HK-2 (cell line): ENCODE results near the gene GLI3.

Experiments used
- DNase-seq: peaks from one replicate; pipeline ENCODE4 v3.0.0-alpha.2; 2018; ENCODE audit not compliant: unreplicated experiment

GLI3 gene

DNA sequence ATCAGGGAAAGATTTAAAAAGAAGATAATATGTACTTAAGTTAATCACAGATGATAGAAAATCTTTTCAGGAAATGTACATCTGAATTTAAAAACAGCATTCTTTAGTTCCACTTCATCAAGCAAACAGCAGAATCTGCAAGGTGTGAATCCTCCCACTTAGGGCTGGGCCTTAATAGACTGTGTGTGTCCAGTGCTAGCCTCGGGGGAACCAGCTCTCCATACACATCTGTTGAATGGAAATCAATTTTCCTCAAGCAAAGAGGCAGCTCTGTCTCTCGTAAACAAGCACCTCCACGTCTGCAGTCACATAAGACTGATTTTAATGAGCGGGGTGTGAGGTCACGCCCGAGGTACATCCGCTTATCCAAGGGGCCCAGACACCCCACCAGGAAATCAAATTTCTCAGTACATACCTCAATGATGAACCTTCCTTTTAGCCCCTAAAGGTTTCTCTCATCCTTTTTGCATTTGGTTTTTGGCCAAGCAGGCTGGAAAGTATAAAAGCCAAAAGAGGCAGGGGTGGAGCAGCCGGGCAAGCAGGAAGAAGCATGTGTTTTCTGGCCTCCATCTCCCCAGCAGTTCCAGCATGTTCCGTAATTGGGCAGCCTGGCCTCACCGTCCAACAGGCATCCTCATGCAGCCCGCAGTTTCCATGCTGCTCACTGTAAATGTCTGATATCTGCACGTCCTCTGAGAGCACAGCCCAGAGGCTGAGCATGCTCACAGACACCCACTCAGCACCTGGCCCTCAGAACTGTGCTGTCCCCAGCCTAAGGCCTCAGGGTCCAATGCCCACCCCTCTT lies 131.3 kb downstream of the GLI3 start:
- no peak for DNase-seq

GRCh38 chr7:42104694-42105093 lies 132.3 kb downstream of the GLI3 start:
- no peak for DNase-seq

GRCh38 chr7:42104231-42104630 lies 132.8 kb downstream of the GLI3 start:
- DNase-seq: no peak

GRCh38 chr7:42103456-42103855 lies 133.6 kb downstream of the GLI3 start:
- no peak for DNase-seq

GRCh38 chr7:42103020-42103419 lies 134.0 kb downstream of the GLI3 start:
- DNase-seq: no peak

DNA sequence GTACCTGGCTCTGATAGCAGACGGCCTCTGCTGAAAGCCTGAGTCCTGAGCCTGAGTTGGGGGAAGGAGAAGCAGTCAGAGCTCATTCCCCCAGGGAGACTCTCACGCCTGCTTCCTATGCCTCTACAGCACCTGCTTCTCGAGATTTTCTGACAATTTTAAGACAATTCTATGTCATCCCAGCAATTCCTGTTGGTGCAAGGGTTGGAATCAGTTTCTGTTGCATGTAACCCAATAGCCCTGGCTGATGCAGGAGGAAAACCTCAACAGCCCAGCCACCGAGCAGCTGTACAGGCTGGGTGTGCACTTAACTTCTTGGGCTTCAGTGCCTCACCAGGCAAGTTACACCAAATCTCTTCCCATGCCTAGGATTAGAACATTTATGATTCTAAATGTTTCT lies 134.7 kb downstream of the GLI3 start:
- no peak for DNase-seq

DNA sequence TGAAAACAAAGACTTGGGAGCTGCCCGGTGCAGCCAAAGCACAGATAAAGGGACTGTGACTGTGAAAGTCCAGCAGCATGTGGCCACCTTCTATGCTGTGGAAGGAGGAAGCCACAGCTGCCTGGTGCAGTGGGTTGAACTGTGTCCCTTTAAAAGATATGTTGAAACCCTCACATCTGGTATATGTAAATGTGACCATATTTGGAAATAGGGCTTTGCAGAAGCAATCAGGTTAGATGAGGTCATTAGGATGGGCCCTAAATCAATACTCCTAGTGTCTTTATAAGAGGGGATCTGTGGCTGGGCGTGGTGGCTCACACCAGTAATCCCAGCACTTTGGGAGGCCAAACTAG lies 136.9 kb downstream of the GLI3 start:
- no peak for DNase-seq

GRCh38 chr7:42099470-42100155 lies 137.4 kb downstream of the GLI3 start:
- no peak for DNase-seq

- no peak for DNase-seq
These were observed 137.9 kb downstream of the GLI3 start for GRCh38 chr7:42099066-42099465.

GRCh38 chr7:42097752-42098151 lies 139.3 kb downstream of the GLI3 start:
- no peak for DNase-seq

DNA sequence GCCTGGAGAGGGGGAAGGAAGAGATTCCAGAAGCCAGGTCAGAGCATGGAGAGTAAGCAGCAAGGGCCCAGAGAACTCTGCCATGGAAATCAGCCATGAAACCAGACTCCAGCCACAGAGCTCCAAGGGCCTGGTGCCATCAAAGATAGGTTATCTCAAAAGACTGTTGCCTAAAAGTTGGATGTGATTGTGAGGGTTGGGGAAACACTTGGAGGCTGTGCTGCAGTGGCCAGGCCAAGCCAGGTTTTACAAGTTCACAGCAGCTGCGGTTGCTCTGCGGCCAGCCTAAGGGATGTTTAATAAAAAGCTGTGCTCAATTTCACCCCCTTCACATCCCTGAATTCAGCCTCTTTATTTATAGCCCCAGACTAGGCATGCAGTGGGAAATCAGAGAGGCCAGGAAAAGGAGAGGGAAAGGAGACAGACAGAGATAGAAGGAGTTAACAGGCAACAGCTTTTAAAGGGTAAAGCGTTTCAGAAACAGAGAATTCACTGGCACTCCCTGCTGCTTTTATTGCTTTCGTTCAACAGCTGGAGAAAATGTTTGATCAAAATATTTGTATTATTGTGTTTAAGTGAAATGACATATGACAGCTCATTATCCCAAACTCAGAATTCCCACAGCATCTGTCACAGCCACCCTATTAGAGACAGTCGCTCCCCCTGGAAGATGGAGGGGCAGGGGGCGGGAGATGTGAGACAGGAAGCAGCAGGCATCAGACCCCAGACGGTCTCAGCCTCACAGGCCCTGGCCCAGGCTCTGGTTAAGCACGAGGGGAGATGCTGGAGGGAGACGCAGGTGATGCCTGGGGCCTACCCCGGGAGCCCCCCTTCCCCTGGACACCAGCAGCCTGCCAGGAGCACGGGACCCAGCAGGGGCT lies 140.1 kb downstream of the GLI3 start:
- DNase-seq: no peak

- no peak for DNase-seq
These were observed 140.7 kb downstream of the GLI3 start for GRCh38 chr7:42096268-42096667.

DNA sequence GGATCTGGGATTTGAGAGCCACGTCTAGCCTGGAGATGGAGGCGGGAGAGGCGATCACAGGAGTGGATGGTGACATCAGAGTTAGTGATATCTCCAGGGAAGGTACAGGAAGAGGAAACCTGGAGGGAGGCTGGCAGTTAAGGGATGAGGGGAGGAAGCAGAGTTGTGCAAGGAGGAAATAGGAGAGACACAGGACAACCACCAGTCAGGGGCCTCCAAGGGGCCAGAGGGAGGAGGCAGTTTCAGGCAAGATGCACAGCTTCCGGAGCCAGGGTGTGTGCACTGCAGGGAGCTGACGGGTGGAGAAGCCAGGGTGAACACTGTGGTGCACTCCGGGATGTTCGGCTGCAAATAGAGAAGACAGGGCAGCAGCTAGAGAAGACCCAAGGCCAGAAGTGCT lies 141.2 kb downstream of the GLI3 start:
- DNase-seq: no peak

DNA sequence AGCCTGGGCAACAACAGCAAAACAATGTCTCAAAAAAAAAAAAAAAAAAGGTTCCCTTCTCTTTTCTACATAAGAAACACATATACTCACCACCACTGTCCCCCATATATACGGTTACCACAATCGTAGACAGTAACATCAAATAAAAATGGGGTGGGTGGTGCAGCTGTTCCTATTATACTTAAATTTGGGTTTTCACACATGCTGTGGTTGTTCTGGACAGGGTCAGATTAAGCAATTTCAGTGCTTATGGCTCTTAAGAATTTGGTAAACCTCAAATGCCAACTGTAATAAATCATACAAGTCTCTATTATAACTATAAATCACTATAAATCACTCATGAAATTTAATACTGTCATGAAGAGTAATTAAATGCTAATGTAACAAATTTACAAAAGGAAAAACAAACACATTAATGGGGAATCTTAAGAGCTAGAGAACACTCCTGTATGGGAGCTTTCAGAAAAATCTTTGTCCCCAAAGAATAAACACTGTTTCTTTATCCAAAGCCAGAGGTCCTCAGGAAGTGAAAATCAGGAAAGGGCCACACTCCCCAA lies 143.6 kb downstream of the GLI3 start:
- DNase-seq: no peak

- no peak for DNase-seq
These were observed 145.3 kb downstream of the GLI3 start for GRCh38 chr7:42091461-42092291.

- no peak for DNase-seq
These were observed 146.2 kb downstream of the GLI3 start for GRCh38 chr7:42090806-42091205.

- no peak for DNase-seq
These were observed 147.0 kb downstream of the GLI3 start for GRCh38 chr7:42090056-42090455.

GRCh38 chr7:42087616-42088015 lies 149.4 kb downstream of the GLI3 start:
- no peak for DNase-seq

- DNase-seq: no peak
These were observed 151.5 kb downstream of the GLI3 start for GRCh38 chr7:42085531-42085930.

DNA sequence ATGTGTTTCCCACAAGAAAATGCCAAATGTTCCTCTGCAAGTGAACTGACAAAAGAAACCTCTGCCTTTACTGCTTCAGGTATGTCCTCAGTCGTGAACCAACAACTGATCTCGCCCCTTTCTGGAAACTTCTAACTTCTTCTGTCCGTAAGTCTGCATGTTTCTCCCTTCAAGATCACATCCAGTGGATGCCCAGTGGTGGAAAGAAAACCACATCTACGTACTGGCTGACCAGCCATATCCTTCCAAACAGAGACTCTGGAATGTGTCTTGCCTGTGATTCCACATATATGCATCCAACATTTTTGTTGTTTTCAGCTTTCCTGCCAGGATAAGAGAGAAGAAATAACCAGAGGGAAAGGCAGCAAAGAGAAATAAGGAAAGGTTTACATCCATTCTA lies 152.7 kb downstream of the GLI3 start:
- DNase-seq: no peak

DNA sequence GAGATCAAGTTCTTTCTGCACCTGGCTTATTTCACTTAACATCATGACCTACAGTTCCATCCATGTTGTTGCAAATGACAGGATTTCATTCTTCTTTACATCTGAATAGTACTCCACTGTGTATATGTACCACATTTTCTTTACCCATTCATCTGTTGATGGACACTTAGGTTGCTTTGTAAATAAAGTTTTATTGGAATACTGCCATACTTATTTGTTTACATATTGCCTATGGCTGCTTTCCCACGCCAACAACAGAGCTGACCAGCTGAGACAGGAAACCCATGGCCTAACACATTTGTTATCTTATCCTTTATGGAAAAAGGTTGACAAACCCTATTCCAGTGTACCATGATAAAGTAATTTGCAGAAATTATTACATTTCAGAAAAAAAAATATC lies 153.7 kb downstream of the GLI3 start:
- no peak for DNase-seq
